Astrocyte (in vitro differentiated cells and primary cell): Measurements from ENCODE around the gene CRY1.

Experiments used
- EZH2 ChIP-seq: IDR thresholded peaks from 2 replicates; pipeline ENCODE4 v1.6.1; 2012; ENCODE audit warnings: mild to moderate bottlenecking, low read length, inconsistent platforms; ENCODE audit not compliant: insufficient read depth
- TF ChIP-seq, protein P1 (sequence below): IDR thresholded peaks from 2 replicates; pipeline ENCODE4 v1.5.1; 2011; ENCODE audit warnings: low read depth, mild to moderate bottlenecking, inconsistent platforms, low read length, moderate library complexity; ENCODE audit not compliant: insufficient read depth

DNA sequence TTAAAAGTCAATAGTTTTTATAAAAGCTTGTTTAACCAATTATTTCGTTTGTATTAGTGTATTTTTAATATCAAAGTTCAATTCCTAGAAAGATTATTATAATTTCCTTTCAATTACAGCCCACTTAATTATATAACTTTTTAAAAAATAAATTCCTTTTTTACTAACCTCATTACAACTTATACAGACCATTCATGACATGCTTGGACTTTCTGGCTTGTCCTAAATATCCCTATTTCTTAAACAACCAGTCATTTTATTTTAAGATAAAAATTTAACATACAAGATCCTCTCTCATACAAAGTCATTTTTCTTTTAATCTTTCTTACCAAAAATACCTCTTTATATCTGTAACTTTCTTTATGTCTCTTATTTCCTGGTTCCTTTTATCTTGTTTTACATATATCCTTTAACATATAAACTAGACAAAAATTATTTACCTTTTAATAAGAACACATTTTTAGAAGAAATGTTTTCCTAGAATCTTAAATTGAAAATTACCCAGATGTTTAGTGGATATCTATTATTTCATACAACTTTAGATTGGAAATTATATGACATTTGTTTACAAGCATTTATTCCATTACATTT lies 148.0 kb downstream of the CRY1 start:
- TF ChIP-seq, protein P1, sequence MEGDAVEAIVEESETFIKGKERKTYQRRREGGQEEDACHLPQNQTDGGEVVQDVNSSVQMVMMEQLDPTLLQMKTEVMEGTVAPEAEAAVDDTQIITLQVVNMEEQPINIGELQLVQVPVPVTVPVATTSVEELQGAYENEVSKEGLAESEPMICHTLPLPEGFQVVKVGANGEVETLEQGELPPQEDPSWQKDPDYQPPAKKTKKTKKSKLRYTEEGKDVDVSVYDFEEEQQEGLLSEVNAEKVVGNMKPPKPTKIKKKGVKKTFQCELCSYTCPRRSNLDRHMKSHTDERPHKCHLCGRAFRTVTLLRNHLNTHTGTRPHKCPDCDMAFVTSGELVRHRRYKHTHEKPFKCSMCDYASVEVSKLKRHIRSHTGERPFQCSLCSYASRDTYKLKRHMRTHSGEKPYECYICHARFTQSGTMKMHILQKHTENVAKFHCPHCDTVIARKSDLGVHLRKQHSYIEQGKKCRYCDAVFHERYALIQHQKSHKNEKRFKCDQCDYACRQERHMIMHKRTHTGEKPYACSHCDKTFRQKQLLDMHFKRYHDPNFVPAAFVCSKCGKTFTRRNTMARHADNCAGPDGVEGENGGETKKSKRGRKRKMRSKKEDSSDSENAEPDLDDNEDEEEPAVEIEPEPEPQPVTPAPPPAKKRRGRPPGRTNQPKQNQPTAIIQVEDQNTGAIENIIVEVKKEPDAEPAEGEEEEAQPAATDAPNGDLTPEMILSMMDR: no peak
- TF ChIP-seq EZH2: no peak
